HepG2 (cell line): ENCODE data around the gene BRSK2. TPM values are rescaled to one million over a fixed set of nuclear protein-coding genes. Genes with fewer than 3 reads are reported as not detected.

ENCODE experiments used
- ATAC-seq: fragments of 200-7000 bp; cut with Tn5 transposase; 3 replicates; pipeline ENCODE4 v1.9.1; 2020; ENCODE audit warnings: mild to moderate bottlenecking, moderate library complexity
- BruUV-seq: library from RNA; stranded (reverse); fragments of 400-500 nt; replicated peaks from 2 replicates; lab custom pipeline; 2021; lab: Mats Ljungman, UMichigan
- CTCF ChIA-PET: fragments of 300-600 bp; formaldehyde crosslinking; extraction: SDS; loops from one replicate; lab custom pipeline; 2021; ENCODE audit warnings: low total read pairs, inconsistent platforms, low intra/inter-chr PET ratio; lab: Yijun Ruan, JAX
- POLR2A ChIA-PET: fragments of 350-600 bp; sonication (Branson Sonifier 250); formaldehyde crosslinking; loops from one replicate; lab custom pipeline; 2020; ENCODE audit warnings: antibody characterized with exemption, inconsistent platforms; lab: Yijun Ruan, JAX
- DNase-seq: peaks from one replicate; pipeline ENCODE4 v3.0.0-alpha.2; 2015; ENCODE audit warnings: low spot score
- FAIRE-seq: peaks from 3 replicates; lab custom pipeline; 2011; peaks lifted over from hg19 to GRCh38; lab: Jason Lieb, UNC
- H2AFZ ChIP-seq: one replicate; pipeline ENCODE4 v1.6.1; 2011; ENCODE audit warnings: low read length, inconsistent platforms
- H3K27ac ChIP-seq: fragments of 300-600 bp; 3 replicates; pipeline ENCODE4 v1.8.0; 2011; ENCODE audit warnings: mixed run types, mild to moderate bottlenecking, mixed read lengths, low read length, inconsistent platforms; ENCODE audit not compliant: insufficient read depth; ENCODE audit errors: extremely low read length
- H3K27me3 ChIP-seq, 2 experiments: fragments of 200-600 bp in 1 of 2; 2 replicates in 1 of 2; 3 replicates in 1 of 2; pipeline versions ENCODE4 v1.6.0 to v1.8.0; 2011; ENCODE audit warnings: low read length in 2 of 2, mild to moderate bottlenecking in 2 of 2, moderate library complexity in 2 of 2, inconsistent platforms in 1 of 2; ENCODE audit not compliant: insufficient read depth in 2 of 2, control insufficient read depth in 1 of 2
- H3K36me3 ChIP-seq, 2 experiments: fragments of 200-600 bp in 1 of 2; replicated peaks in 1 of 2; 2 replicates in 1 of 2; 3 replicates in 1 of 2; pipeline versions ENCODE4 v1.5.1 to v1.8.0; 2011; ENCODE audit warnings: low read length in 2 of 2, inconsistent platforms in 1 of 2; ENCODE audit not compliant: insufficient read depth in 2 of 2, control insufficient read depth in 1 of 2
- H3K4me1 ChIP-seq: 2 replicates; pipeline ENCODE4 v1.5.1; 2012; ENCODE audit warnings: low read length, inconsistent platforms; ENCODE audit not compliant: insufficient read depth
- H3K4me2 ChIP-seq: 2 replicates; pipeline ENCODE4 v1.6.0; 2011; ENCODE audit warnings: low read depth, low read length, inconsistent platforms
- H3K4me3 ChIP-seq, 3 experiments: fragments of 200-600 bp in 1 of 3; sonication (generic), shearing (Covaris generic) in 1 of 3; replicated peaks in 1 of 3; 2 replicates each; pipeline ENCODE4 v1.5.1; 2011 to 2016; ENCODE audit warnings: low read length in 3 of 3, inconsistent platforms in 2 of 3, low read depth in 2 of 3, mild to moderate bottlenecking in 2 of 3, control low read depth in 1 of 3, mixed read lengths in 1 of 3; ENCODE audit not compliant: insufficient read depth in 1 of 3
- H3K79me2 ChIP-seq: one replicate; pipeline ENCODE4 v1.6.1; 2011; ENCODE audit warnings: low read length, inconsistent platforms; ENCODE audit not compliant: insufficient read depth
- H3K9ac ChIP-seq: 2 replicates; pipeline ENCODE4 v1.6.0; 2011; ENCODE audit warnings: mild to moderate bottlenecking, low read depth, low read length, inconsistent platforms; ENCODE audit not compliant: insufficient read depth
- H3K9me3 ChIP-seq: 2 replicates; pipeline ENCODE4 v1.5.1; 2012; ENCODE audit warnings: mild to moderate bottlenecking, low read length
- H4K20me1 ChIP-seq: 2 replicates; pipeline ENCODE4 v1.6.0; 2011; ENCODE audit warnings: inconsistent platforms, mild to moderate bottlenecking, low read length, moderate library complexity; ENCODE audit not compliant: insufficient read depth
- EZH2 ChIP-seq: conservative IDR thresholded peaks from 2 replicates; pipeline ENCODE4 v1.6.1; 2012; ENCODE audit warnings: mild to moderate bottlenecking, low read depth, low read length, moderate library complexity
- HOXA3 ChIP-seq: sonication (generic); formaldehyde crosslinking; IDR thresholded peaks from 2 replicates; pipeline ENCODE4 v1.5.0; 2020; ENCODE audit warnings: missing genetic modification reagents
- KAT7 ChIP-seq: IDR thresholded peaks from 2 replicates; pipeline ENCODE4 v1.6.1; 2018; ENCODE audit warnings: borderline replicate concordance, missing compliant biosample characterization
- MXD3 ChIP-seq: IDR thresholded peaks from 2 replicates; pipeline ENCODE4 v1.6.1; 2016; ENCODE audit warnings: mild to moderate bottlenecking, missing biosample characterization, missing genetic modification reagents
- TSC22D2 ChIP-seq: sonication (generic); formaldehyde crosslinking; IDR thresholded peaks from 2 replicates; pipeline ENCODE4 v1.5.1; 2020; ENCODE audit warnings: missing genetic modification reagents, mild to moderate bottlenecking, borderline replicate concordance
- ZNF878 ChIP-seq: sonication (generic); formaldehyde crosslinking; IDR thresholded peaks from 2 replicates; pipeline ENCODE4 v1.8.1; 2023; ENCODE audit warnings: mild to moderate bottlenecking, missing genetic modification reagents, moderate library complexity
- WGBS: methylation state at CpG from one replicate; pipeline ENCODE4 v1.1.6; 2017; ENCODE audit warnings: low lambda C conversion rate; 5-methylcytosine and 5-hydroxymethylcytosine counted together
- in situ Hi-C: cut with HindIII; loops from 2 replicates; pipeline ENCODE4 v1.10.0; 2017; ENCODE audit warnings: low pct_unique_long_range_greater_than_20kb; ENCODE audit not compliant: extremely low pct_ligation_motif_present
- intact Hi-C: fragments of 100-400 bp; cut with micrococcal nuclease; formaldehyde crosslinking; loops from one replicate; pipeline ENCODE4 v1.10.0; 2022; ENCODE audit not compliant: unreplicated experiment
- polyA plus RNA-seq, 8 experiments: library from polyadenylated mRNA; depleted of rRNA in 3 of 8; stranded (reverse) in 7 of 8; unstranded in 1 of 8; fragments of >200 nt; fragmentation: Illumina TruSeq in 4 of 8; extraction: Trizol in 4 of 8; gene quantifications; 2 replicates each; pipeline versions ENCODE4 v1.2.1 to v1.2.3, GENCODE V29; 2011 to 2016; ENCODE audit warnings: low read depth in 4 of 8, missing spikeins in 1 of 8, mixed read lengths in 1 of 8; ENCODE audit not compliant: insufficient read depth in 1 of 8
- total RNA-seq, 5 experiments: library from RNA; depleted of rRNA; stranded (reverse); fragments of >200 nt; fragmentation: Illumina TruSeq; extraction: Trizol; gene quantifications; 2 replicates each; pipeline ENCODE4 v1.2.3, GENCODE V29; 2016; ENCODE audit warnings: low read depth in 1 of 5
- TF ChIP-seq, protein P1 (sequence below): sonication (generic); formaldehyde crosslinking; IDR thresholded peaks from 2 replicates; pipeline ENCODE4 v1.8.1; 2023; ENCODE audit warnings: missing genetic modification reagents, inconsistent platforms, borderline replicate concordance
- TF ChIP-seq, protein P2 (sequence below): sonication (generic); formaldehyde crosslinking; IDR thresholded peaks from 2 replicates; pipeline ENCODE4 v1.5.0; 2020; ENCODE audit warnings: mild to moderate bottlenecking, missing genetic modification reagents, moderate library complexity
- TF ChIP-seq, protein P3 (sequence below), 2 experiments: sonication (generic) in 1 of 2; formaldehyde crosslinking in 1 of 2; IDR thresholded peaks; 2 replicates each; pipeline versions ENCODE4 v1.6.1 to v1.9.0; 2014 to 2022; ENCODE audit warnings: antibody characterized with exemption in 1 of 2, borderline replicate concordance in 1 of 2, inconsistent platforms in 1 of 2, low read depth in 1 of 2, missing genetic modification reagents in 1 of 2
- TF ChIP-seq, protein P4 (sequence below): sonication (generic); formaldehyde crosslinking; IDR thresholded peaks from 2 replicates; pipeline ENCODE4 v1.5.0; 2020; ENCODE audit warnings: mild to moderate bottlenecking, missing genetic modification reagents

The BRSK2 gene
- total and polyA plus RNA-seq, 2 of the 13 experiments (the other 11 are each of a cell fraction or from before 2014, with no cell fraction given): 0.74 to 1.1 TPM

DNA sequence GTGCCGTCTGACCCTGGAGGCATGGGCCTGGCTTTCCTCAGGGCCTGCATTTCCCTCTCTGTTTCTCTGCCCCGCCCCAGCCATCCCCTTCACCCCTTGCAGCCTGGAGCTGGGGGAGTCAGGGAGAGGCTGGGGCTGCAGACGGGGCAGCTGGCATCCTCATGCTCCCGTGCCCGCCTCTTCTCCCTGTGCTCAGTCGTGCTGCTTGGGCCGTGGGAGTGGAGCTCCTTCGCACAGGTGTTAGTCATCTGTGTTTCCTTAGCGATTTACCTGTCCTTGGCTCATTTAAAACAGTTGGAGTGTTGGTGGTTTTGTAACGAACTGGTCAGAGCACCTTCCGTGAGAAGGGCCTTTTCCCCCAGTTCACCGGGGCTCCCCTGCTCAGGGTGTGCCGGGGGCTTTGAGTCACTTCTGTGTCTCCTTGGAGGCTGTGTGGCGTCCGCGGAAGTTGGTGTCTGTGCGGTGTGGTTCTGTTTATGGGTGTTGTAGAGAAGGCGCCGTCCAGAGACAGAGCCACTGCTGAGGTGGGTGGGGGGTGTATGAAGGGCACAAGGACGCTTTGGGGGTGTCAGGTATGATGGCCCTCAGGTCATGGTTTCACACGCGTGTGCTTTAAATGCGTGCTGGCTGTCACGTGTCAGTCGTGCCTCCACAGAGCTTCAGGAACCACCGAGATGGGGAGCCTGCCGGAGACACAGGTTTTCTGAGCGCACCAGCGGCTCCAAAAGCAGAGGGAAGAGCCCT, 19.5 kb downstream of the BRSK2 start:
- WGBS: 24% methylated on average over 15 of the region's 29 CpGs
- Histone ChIP-seq H2AFZ (no peak overlapping the region), H3K4me1 (no peaks in the 10 kb centered on the region), H3K79me2 (no peaks in the 10 kb centered on the region), H3K9ac (no peak overlapping the region), H3K27me3 (peaks cover 9 to 39% of the 10 kb centered on the region in 2 experiments), H3K27ac (no peak overlapping the region), H3K36me3 (no peaks in the 10 kb centered on the region), H3K4me3 (no peak overlapping the region), H3K9me3 (no peaks in the 10 kb centered on the region), H3K4me2 (no peak overlapping the region), H4K20me1 (no peaks in the 10 kb centered on the region)
- intact Hi-C loops: no loop called here
- no peak for FAIRE-seq
- ATAC-seq: no peak
- no peak for DNase-seq
- in situ Hi-C loops: no loop called here
- CTCF ChIA-PET: no interaction called here
- no TSS peak for BruUV-seq
- POLR2A ChIA-PET: no interaction called here
- TF ChIP-seq, protein P1, sequence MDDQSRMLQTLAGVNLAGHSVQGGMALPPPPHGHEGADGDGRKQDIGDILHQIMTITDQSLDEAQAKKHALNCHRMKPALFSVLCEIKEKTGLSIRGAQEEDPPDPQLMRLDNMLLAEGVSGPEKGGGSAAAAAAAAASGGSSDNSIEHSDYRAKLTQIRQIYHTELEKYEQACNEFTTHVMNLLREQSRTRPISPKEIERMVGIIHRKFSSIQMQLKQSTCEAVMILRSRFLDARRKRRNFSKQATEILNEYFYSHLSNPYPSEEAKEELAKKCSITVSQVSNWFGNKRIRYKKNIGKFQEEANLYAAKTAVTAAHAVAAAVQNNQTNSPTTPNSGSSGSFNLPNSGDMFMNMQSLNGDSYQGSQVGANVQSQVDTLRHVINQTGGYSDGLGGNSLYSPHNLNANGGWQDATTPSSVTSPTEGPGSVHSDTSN (CRISPR knock-in tag): no peak
- TF ChIP-seq, protein P2, sequence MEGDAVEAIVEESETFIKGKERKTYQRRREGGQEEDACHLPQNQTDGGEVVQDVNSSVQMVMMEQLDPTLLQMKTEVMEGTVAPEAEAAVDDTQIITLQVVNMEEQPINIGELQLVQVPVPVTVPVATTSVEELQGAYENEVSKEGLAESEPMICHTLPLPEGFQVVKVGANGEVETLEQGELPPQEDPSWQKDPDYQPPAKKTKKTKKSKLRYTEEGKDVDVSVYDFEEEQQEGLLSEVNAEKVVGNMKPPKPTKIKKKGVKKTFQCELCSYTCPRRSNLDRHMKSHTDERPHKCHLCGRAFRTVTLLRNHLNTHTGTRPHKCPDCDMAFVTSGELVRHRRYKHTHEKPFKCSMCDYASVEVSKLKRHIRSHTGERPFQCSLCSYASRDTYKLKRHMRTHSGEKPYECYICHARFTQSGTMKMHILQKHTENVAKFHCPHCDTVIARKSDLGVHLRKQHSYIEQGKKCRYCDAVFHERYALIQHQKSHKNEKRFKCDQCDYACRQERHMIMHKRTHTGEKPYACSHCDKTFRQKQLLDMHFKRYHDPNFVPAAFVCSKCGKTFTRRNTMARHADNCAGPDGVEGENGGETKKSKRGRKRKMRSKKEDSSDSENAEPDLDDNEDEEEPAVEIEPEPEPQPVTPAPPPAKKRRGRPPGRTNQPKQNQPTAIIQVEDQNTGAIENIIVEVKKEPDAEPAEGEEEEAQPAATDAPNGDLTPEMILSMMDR (CRISPR knock-in tag): no peak
- TF ChIP-seq, protein P3, sequence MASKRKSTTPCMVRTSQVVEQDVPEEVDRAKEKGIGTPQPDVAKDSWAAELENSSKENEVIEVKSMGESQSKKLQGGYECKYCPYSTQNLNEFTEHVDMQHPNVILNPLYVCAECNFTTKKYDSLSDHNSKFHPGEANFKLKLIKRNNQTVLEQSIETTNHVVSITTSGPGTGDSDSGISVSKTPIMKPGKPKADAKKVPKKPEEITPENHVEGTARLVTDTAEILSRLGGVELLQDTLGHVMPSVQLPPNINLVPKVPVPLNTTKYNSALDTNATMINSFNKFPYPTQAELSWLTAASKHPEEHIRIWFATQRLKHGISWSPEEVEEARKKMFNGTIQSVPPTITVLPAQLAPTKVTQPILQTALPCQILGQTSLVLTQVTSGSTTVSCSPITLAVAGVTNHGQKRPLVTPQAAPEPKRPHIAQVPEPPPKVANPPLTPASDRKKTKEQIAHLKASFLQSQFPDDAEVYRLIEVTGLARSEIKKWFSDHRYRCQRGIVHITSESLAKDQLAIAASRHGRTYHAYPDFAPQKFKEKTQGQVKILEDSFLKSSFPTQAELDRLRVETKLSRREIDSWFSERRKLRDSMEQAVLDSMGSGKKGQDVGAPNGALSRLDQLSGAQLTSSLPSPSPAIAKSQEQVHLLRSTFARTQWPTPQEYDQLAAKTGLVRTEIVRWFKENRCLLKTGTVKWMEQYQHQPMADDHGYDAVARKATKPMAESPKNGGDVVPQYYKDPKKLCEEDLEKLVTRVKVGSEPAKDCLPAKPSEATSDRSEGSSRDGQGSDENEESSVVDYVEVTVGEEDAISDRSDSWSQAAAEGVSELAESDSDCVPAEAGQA (IDR thresholded peaks at IDR 0.05; ENCODE audit: low read depth): no peak
- TF ChIP-seq, protein P3 (CRISPR knock-in tag; IDR thresholded peaks at IDR 0.05; ENCODE audit: borderline replicate concordance): no peak
- TF ChIP-seq EZH2 (no peak), KAT7 (CRISPR knock-in tag) (no peak), MXD3 (CRISPR knock-in tag) (no peak), ZNF878 (no peak), TSC22D2 (CRISPR knock-in tag) (no peak), HOXA3 (CRISPR knock-in tag) (no peak)
- TF ChIP-seq, protein P4, sequence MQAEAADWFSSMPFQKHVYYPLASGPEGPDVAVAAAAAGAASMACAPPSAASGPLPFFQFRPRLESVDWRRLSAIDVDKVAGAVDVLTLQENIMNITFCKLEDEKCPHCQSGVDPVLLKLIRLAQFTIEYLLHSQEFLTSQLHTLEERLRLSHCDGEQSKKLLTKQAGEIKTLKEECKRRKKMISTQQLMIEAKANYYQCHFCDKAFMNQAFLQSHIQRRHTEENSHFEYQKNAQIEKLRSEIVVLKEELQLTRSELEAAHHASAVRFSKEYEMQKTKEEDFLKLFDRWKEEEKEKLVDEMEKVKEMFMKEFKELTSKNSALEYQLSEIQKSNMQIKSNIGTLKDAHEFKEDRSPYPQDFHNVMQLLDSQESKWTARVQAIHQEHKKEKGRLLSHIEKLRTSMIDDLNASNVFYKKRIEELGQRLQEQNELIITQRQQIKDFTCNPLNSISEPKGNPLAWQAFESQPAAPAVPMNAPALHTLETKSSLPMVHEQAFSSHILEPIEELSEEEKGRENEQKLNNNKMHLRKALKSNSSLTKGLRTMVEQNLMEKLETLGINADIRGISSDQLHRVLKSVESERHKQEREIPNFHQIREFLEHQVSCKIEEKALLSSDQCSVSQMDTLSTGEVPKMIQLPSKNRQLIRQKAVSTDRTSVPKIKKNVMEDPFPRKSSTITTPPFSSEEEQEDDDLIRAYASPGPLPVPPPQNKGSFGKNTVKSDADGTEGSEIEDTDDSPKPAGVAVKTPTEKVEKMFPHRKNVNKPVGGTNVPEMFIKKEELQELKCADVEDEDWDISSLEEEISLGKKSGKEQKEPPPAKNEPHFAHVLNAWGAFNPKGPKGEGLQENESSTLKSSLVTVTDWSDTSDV (CRISPR knock-in tag): no peak
